Suppressor macrophage treated with lipopolysaccharide for 1 hour (primary cell): ENCODE measurements around the gene SDCCAG8.

Experiments
- DNase-seq, 3 donors: peaks; one replicate each; pipeline ENCODE4 v3.0.0-alpha.2; 2020 to 2022

The SDCCAG8 gene

GRCh38 chr1:243513726-243514491, 258.1 kb downstream of the SDCCAG8 start:
- no peak for DNase-seq

- DNase-seq: no peak
These were observed 259.1 kb downstream of the SDCCAG8 start for GRCh38 chr1:243514927-243515326.

GRCh38 chr1:243520831-243521230, 265.0 kb downstream of the SDCCAG8 start:
- no peak for DNase-seq

DNA sequence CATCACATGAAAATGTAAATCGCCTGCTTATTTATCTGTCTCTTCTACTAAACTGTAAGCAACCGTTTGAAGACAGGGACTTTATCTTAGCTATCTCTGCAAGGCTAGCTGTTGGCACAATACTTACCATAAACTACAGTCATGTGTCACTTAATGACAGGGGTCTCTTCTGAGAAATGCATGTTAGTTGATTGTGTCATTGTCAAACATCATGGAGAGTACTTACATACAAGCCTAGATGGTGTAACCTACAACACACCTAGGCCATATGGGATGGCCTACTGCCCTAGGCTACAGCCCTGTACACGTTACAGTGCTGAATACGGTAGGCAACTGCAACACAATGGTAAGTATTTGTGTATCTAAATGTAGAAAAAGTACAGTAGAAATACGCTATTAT, 267.9 kb downstream of the SDCCAG8 start:
- DNase-seq: no peak

DNA sequence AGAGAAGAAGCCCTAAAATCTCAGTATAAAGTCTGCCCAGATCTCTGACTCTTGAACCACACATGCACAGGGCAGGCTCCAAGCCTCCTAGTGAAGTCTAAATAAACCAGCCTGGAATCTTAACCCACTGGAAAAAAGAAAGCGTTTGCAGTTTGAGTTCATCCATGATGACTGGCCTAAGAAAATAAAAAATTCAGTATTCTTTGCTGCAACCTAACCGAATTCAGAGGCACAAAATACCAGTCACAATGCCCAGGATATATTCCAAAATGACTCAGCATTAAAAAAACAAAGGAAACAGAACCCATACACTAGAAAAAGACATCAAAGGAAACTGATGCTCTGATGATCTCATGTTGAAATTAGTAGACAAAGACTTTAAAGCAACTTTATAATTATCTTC, 269.2 kb downstream of the SDCCAG8 start:
- no peak for DNase-seq

DNA sequence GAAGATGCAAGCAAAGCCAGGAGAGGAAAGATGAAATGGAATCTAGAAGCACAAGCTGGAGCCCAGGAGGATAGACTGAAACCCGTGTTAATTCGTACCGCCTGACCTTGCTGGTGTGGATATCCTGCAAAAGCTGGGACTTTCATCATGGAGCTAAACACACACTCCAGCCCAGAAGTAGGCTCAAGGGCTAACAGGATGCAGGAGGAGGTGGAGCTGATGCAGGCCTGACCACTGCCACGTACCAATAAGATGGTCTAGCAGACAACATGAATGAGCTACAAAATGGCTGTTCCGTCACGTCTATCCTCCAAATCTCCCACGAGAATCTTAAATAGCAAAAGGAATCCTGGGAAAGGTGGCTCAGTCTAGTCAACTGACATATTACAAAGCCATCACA, 270.3 kb downstream of the SDCCAG8 start:
- no peak for DNase-seq

DNA sequence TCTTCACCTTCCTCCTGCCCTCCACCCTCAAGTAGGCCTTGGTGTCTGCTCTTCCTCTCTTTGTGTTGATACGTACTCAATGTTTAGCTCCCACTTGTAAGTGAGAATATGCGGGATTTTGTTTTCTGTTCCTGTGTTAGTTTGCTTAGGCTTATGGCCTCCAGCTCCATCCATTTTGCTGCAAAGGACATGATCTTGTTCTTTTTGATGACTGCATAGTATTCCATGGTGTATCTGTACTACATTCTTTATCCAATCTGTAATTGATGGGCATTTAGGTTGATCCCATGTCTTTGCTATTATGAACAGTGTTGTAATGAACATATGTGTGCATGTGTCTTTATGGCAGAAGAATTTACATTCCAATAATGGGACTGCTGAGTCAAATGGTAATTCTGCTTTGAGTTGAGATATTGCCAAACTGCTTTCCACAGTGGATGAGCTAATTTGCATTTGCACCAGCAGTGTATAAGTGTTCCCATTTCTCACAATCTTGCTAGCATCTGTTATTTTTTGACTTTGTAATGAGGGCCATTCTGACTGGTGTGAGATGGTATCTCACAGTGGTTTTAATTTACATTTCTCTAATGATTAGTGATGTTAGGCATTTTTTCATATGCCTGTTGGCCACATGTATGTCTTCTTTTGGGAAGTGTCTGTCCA, 272.7 kb downstream of the SDCCAG8 start:
- DNase-seq: no peak

DNA sequence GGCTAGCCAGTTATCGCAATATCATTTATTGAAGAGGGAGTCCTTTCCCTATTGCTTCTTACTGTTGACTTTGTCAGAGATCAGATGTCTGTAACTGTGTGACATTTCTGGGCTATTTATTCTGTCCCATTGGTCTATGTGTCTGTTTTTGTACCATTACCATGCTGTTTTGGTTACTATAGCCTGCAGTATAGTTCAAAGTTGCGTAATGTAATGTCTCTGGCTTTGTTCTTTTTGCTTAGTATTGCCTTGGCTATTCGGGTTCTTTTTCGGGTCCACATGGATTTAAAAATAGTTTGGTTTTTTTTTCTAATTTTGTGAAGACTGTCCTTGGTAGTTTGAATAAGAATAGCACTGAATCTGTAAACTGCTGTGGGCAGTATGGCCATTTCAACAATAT, 273.7 kb downstream of the SDCCAG8 start:
- DNase-seq: no peak

DNA sequence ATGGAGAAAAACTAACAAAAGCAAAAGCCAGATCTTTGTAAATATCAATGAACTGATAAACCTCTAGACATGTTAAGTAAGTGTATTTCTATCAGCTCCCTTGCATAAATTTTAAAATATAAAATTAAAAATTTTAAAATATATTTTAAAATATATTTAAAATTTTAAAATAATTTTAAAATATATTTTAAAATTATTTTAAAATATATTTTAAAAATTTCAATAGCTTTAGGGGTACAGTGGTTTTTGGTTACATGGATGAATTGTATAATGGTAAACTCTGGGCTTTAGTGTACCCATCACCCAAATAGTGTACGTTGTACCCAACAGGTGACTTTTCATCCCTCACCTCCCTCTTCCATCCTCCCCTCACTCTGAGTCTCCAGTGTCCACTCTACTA, 279.2 kb downstream of the SDCCAG8 start:
- DNase-seq: no peak

GRCh38 chr1:243539636-243540035, 283.8 kb downstream of the SDCCAG8 start:
- no peak for DNase-seq

GRCh38 chr1:243542739-243543415, 287.0 kb downstream of the SDCCAG8 start:
- no peak for DNase-seq

DNA sequence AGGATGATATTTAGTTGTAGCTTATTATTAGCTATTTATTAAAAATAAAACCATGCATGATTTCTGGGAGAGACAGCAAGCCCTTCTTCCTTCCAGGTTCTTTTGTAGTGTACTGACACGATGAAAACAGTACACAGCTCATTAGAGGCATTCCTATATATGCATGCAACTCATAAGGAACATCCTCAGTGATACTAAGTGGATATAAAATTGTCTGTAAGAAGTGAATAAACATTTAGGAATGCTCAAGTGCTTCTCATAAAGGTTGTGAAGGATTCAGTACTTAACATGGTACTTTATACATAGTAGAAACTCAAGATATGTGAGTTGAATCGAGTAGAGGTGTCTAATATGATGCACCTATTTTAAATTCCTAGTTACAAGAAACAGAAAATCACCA, 287.7 kb downstream of the SDCCAG8 start:
- DNase-seq: no peak

- DNase-seq: no peak
These were observed 290.6 kb downstream of the SDCCAG8 start for GRCh38 chr1:243546457-243546856.

- DNase-seq: no peak
These were observed 292.1 kb downstream of the SDCCAG8 start for GRCh38 chr1:243547891-243548290.

DNA sequence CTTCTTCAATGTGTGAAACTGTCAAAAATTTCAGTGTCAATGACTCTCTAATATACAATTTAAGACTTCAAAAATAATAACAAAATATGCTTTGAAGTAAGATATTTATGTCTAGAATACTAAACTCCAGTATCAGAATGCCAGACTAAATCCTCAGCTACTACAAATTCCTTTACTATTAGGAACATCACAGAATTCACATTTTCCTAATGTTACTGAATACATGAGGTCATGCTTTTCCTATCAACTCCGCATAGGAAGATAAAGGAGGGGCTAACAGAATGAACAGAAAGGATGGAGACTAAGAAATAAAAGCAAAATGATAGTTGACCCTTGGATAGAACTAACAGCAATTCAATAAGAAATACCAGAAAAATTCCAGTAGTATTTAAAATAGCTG, 292.7 kb downstream of the SDCCAG8 start:
- no peak for DNase-seq

- no peak for DNase-seq
These were observed 293.3 kb downstream of the SDCCAG8 start for GRCh38 chr1:243549108-243549507.
